Heart left ventricle (tissue), 16 donors: ENCODE measurements around the gene ABI1. TPM values are rescaled to one million over a fixed set of nuclear protein-coding genes. Genes with fewer than 3 reads are reported as not detected.

ENCODE experiments used
- ATAC-seq, 4 donors: fragments of 200-7000 bp; cut with Tn5 transposase; one replicate each; pipeline ENCODE4 v1.9.1; 2020 to 2022; ENCODE audit warnings: moderate library complexity in 4 of 4, mild to moderate bottlenecking in 3 of 4, moderate number of reproducible peaks in 1 of 4
- DNase-seq, 5 donors: peaks; one replicate each; pipeline ENCODE4 v3.0.0-alpha.2; 2020
- H3K27ac ChIP-seq, 12 donors: fragments of 200-600 bp; sonication (generic) in 4 of 12; one replicate each; pipeline versions ENCODE4 v1.5.0 to v1.8.0; 2016 to 2022; ENCODE audit warnings: mild to moderate bottlenecking in 2 of 12
- H3K27me3 ChIP-seq, 9 donors: fragments of 200-600 bp; sonication (generic) in 2 of 9; one replicate each; pipeline versions ENCODE4 v1.5.1 to v1.8.0; 2016 to 2022; ENCODE audit warnings: mild to moderate bottlenecking in 3 of 9
- H3K36me3 ChIP-seq, 9 donors: fragments of 200-600 bp; sonication (generic) in 2 of 9; one replicate each; pipeline versions ENCODE4 v1.5.0 to v1.8.0; 2018 to 2022; ENCODE audit warnings: mild to moderate bottlenecking in 2 of 9
- H3K4me1 ChIP-seq, 12 donors: fragments of 200-600 bp; sonication (generic) in 4 of 12; one replicate each; pipeline versions ENCODE4 v1.5.0 to v1.8.0; 2016 to 2022; ENCODE audit warnings: mild to moderate bottlenecking in 3 of 12
- H3K4me3 ChIP-seq, 12 donors: fragments of 200-600 bp; sonication (generic) in 4 of 12; one replicate each; pipeline versions ENCODE4 v1.5.0 to v1.8.0; 2017 to 2022; ENCODE audit warnings: mild to moderate bottlenecking in 9 of 12, moderate library complexity in 4 of 12
- H3K9me3 ChIP-seq, 12 donors: fragments of 200-600 bp; sonication (generic) in 4 of 12; one replicate each; pipeline versions ENCODE4 v1.5.0 to v1.8.0; 2016 to 2022; ENCODE audit warnings: mild to moderate bottlenecking in 1 of 12
- POLR2A ChIP-seq, 2 donors: fragments of 450-650 bp; IDR thresholded peaks; one replicate each; pipeline ENCODE4 v1.6.1; 2017; ENCODE audit warnings: antibody characterized with exemption in 2 of 2, mild to moderate bottlenecking in 2 of 2, moderate library complexity in 2 of 2
- whole genome bisulfite sequencing, 4 donors: extraction: QIAGEN DNeasy Blood & Tissue Kit in 2 of 4; methylation state at CpG; one replicate each; pipeline versions ENCODE4 v1.1.5 to v1.1.7; 2013 to 2018; 5-methylcytosine and 5-hydroxymethylcytosine counted together
- intact Hi-C, 10 donors: fragments of 100-400 bp; cut with DNase I; formaldehyde crosslinking; loops; one replicate each; pipeline versions ENCODE4 v1.11.1 to v1.14.2; 2022
- polyA plus RNA-seq, 2 donors: library from polyadenylated mRNA; stranded (reverse); fragments of 200-250 nt; gene quantifications; one replicate each; pipeline ENCODE4 v1.2.3, GENCODE V29; 2013
- total RNA-seq, 9 donors: library from RNA; depleted of rRNA in 2 of 9; stranded (reverse); fragments of >200 nt in 2 of 9; fragmentation: NEBNext Ultra II Directional in 3 of 9; extraction: Animal tissue kit (Norgen Biotek cat#: 25700) in 3 of 9; gene quantifications; one replicate each; pipeline versions ENCODE4 v1.1.0 to v1.2.4, GENCODE V29; 2016 to 2023
- TF ChIP-seq, protein P1 (sequence below), 12 donors: fragments of 200-600 bp; sonication (generic) in 4 of 12; IDR thresholded peaks; one replicate each; pipeline versions ENCODE4 v1.5.0 to v1.8.0; 2018 to 2022; ENCODE audit warnings: antibody characterized with exemption in 12 of 12, mild to moderate bottlenecking in 5 of 12
- donor health status: ischemic (EF 13 %, LVEDD 7.1; RV severe dilation, severe dysfunction).
- donor health status: healthy with polysubstance abuse.
- donor health status: DM: no; HTN: yes; CAD: no.
- donor health status: DM: no; HTN: no; CAD: no.
- donor health status: ischemic (EF 25% LVEDD 6.9; RV normal size, moderate dysfunction).
- donor health status: ischemic (EF 25% LVEDD 5.7; RV mildly dilated, moderate dysfunction).
- donor health status: healthy.
- donor health status: DM: yes; HTN: yes; CAD: no.
- donor health status: ischemic (EF 35%, LVEDD 5.7; RV mildly dilated, moderate dysfunction).
- donor health status: nonischemic (EF 11% LVEDD 7.7; RV severe dilation, severe dysfunction).
- donor health status: DM: yes; HTN: yes; CAD: no.
- donor health status: PGD.
- donor health status: ischemic (EF 29% LVEDD 5.4; RV normal size, mild dysfunction).
- donor health status: nonischemic (EF 23%, LVEDD 6.1; RV moderate dilation, normal function).

ABI1 gene
- total and polyA plus RNA-seq, 11 donors: 8.5 to 50.0 (median 25.6) TPM

DNA sequence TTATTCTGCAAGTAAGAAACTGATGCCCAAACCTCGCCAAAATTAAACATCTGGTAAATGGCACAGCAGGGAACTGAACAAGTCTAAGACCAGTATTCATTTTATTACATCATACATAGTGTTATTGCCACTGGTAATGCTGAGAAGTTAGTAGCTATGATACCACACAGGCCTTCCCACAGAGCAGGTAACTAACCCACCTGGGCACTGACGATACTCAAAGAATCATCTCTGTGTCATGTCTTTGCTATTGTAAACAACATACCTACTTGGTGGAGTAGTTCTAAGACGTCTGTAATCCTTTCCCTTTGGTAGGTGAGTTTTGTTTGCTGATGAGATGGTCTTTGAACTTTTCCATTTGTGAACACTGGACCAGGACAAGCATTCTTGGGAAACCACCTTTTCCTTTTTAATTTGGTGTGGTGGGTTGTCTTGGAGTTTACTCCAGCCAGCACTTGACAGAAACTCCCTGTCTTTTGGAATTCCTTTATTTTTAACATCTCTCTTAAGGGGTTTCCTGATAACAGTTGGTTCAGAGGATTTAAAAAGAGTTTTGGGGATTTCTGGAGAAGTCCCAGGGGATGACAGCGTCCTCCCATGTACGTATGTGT lies 122.4 kb downstream of the ABI1 start:
- TF ChIP-seq, protein P1, sequence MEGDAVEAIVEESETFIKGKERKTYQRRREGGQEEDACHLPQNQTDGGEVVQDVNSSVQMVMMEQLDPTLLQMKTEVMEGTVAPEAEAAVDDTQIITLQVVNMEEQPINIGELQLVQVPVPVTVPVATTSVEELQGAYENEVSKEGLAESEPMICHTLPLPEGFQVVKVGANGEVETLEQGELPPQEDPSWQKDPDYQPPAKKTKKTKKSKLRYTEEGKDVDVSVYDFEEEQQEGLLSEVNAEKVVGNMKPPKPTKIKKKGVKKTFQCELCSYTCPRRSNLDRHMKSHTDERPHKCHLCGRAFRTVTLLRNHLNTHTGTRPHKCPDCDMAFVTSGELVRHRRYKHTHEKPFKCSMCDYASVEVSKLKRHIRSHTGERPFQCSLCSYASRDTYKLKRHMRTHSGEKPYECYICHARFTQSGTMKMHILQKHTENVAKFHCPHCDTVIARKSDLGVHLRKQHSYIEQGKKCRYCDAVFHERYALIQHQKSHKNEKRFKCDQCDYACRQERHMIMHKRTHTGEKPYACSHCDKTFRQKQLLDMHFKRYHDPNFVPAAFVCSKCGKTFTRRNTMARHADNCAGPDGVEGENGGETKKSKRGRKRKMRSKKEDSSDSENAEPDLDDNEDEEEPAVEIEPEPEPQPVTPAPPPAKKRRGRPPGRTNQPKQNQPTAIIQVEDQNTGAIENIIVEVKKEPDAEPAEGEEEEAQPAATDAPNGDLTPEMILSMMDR (IDR thresholded peaks at IDR 0.05): no peak
- TF ChIP-seq POLR2A (IDR thresholded peaks at IDR 0.05): no peak
- 85 to 91% (median 87%) methylated on average over 5 of the region's 5 CpGs for WGBS, 4 donors
- no peak for DNase-seq
- H3K4me1 ChIP-seq: peaks cover 0 to 33% (median 0%) of the 10 kb centered on the region in 12 donors
- H3K36me3 ChIP-seq: peaks cover 0 to 77% (median 51%) of the 10 kb centered on the region in 9 donors
- H3K4me3 ChIP-seq: no peak overlapping the region
- H3K27ac ChIP-seq: peak overlapping the region in 1 of 12 donors; percentile 77
- intact Hi-C loops: no loop called here
- ATAC-seq: no peak
- H3K9me3 ChIP-seq: no peaks in the 10 kb centered on the region
- H3K27me3 ChIP-seq: no peaks in the 10 kb centered on the region

DNA sequence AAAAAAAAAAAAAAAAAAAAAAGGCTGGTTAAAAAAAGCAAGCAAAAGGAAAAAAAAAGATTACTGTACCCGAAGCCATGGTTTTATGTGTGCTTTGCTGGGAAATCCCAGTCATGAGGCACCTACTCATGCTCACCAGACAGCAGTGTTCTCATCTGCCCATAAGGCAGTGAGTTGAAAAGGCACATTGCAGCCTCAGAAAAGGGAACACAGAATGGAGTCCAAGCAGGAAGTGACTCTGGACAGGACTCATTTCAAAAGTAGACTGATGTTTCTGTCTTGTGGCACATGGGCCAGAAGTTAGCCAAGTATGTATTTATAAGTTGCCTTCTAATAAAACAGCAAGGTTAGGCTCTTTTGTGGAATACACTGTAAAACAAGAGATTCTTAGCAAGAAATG lies 123.0 kb downstream of the ABI1 start:
- peaks cover 0 to 72% (median 47%) of the 10 kb centered on the region in 9 donors for H3K36me3 ChIP-seq
- peak overlapping the region in 1 of 12 donors; percentile 77 for H3K27ac ChIP-seq
- no peaks in the 10 kb centered on the region for H3K27me3 ChIP-seq
- intact Hi-C loops: no loop called here
- TF ChIP-seq, protein P1 (IDR thresholded peaks at IDR 0.05): no peak
- no peak for TF ChIP-seq POLR2A (IDR thresholded peaks at IDR 0.05)
- 56 to 81% (median 72%) methylated on average over 1 of the region's 1 CpG for WGBS, 4 donors
- no peak for DNase-seq
- H3K4me1 ChIP-seq: peaks cover 0 to 31% (median 0%) of the 10 kb centered on the region in 12 donors
- no peaks in the 10 kb centered on the region for H3K9me3 ChIP-seq
- peak; percentile 58 to 77 (median 71) for ATAC-seq
- H3K4me3 ChIP-seq: no peak overlapping the region

DNA sequence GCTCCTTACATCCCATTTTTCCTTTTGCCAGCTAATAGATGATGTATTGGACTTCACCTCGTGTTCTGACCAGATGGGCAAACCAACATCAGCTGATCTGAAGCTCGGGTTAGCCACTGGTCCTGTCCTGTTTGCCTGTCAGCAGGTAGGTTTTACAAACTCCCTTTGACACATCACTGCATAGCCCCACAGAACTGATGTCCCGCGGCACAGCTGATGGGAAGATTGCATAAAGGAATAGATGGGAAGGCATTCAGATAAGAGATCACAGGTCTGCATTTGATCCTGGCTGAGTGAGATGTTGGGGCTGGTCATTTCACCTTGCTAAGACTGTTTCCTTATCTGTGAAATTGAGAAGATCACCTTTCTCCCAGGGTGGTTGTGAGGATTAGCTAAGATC lies 125.3 kb downstream of the ABI1 start:
- Histone ChIP-seq H3K27me3 (no peaks in the 10 kb centered on the region), H3K36me3 (peaks cover 0 to 72% (median 58%) of the 10 kb centered on the region in 9 donors), H3K27ac (no peak overlapping the region), H3K9me3 (no peaks in the 10 kb centered on the region), H3K4me3 (no peak overlapping the region), H3K4me1 (peaks cover 0 to 30% (median 0%) of the 10 kb centered on the region in 12 donors)
- ATAC-seq (no peak), DNase-seq (no peak)
- TF ChIP-seq, protein P1 (IDR thresholded peaks at IDR 0.05): no peak
- TF ChIP-seq POLR2A (IDR thresholded peaks at IDR 0.05): no peak
- 85 to 93% (median 91%) methylated on average over 4 of the region's 4 CpGs for WGBS, 4 donors
- intact Hi-C loops: no loop called here

DNA sequence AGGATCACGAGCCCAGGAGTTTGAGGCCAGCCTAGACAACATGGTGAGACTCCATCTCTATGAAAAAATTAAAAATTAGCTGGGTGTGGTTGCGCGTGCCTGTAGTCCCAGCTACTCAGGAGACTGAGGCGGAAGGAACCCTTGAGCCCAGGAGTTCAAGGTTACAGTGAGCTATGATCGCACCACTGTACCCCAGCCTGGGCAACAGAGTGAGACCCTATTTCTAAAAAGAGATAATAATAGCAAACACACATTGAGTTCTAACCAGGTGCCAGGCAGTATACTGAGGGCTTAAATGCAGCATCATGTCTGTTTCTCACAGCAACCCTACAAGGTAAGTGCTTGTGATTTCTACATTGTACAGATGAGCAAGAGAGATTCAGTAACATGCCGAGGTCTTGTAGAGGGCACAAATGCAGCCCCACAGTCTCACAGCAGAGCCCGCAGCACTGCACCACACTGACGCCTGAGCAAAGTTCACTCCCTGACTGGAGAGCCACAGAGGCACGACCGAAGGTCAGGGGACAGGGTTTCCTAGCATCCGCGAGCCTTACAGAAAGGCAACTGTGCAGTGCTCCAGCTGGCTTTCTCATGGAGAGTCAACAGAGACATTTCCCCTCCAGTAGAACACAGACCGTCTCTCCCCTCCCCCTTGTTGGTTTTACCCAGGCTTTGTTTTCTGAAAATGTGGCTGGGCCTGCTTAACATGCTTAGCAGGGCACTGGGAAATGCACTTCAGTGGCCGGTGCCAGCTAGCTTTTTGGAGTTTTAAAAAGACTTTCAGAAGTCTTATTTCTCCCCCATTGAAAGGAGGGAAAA lies 126.8 kb downstream of the ABI1 start:
- Histone ChIP-seq H3K27me3 (no peaks in the 10 kb centered on the region), H3K9me3 (no peaks in the 10 kb centered on the region), H3K27ac (no peak overlapping the region), H3K4me1 (peaks cover 0 to 17% (median 0%) of the 10 kb centered on the region in 12 donors), H3K36me3 (peaks cover 0 to 75% (median 60%) of the 10 kb centered on the region in 9 donors), H3K4me3 (no peak overlapping the region)
- ATAC-seq: no peak
- 79 to 87% (median 87%) methylated on average over 14 of the region's 14 CpGs for WGBS, 4 donors
- DNase-seq: no peak
- intact Hi-C loops: no loop called here
- TF ChIP-seq POLR2A (IDR thresholded peaks at IDR 0.05): no peak
- TF ChIP-seq, protein P1 (IDR thresholded peaks at IDR 0.05): no peak
